ENCODE measurements around the gene SUMF1.
A peak's percentile ranks its signal among the peaks of the same experiment; 100 is the strongest.

The SUMF1 gene

GRCh38 chr3:4426782-4427344 is 40.2 kb downstream of the SUMF1 start:
- in situ Hi-C loops (cut with MboI; ENCODE audit: low pct_unique_long_range_greater_than_20kb, low sequenced_read_pairs, unreplicated experiment), result no loop called here
- no peak for TF ChIP-seq CTCF (IDR thresholded peaks at IDR 0.05; ENCODE audit: extremely low read depth, insufficient read depth, missing control alignments)
- DNase-seq (ENCODE audit: low spot score), result no peak

GRCh38 chr3:4426261-4426781 is 40.7 kb downstream of the SUMF1 start:
- in situ Hi-C loops (cut with MboI; ENCODE audit: low pct_unique_long_range_greater_than_20kb, low sequenced_read_pairs, unreplicated experiment), result no loop called here
- no peak for DNase-seq (ENCODE audit: low spot score)
- TF ChIP-seq CTCF (IDR thresholded peaks at IDR 0.05; ENCODE audit: extremely low read depth, insufficient read depth, missing control alignments), result no peak

GRCh38 chr3:4425707-4426106 is 41.4 kb downstream of the SUMF1 start:
- in situ Hi-C loops (cut with MboI; ENCODE audit: low pct_unique_long_range_greater_than_20kb, low sequenced_read_pairs, unreplicated experiment), result no loop called here
- no peak for TF ChIP-seq CTCF (IDR thresholded peaks at IDR 0.05; ENCODE audit: extremely low read depth, insufficient read depth, missing control alignments)
- no peak for DNase-seq (ENCODE audit: low spot score)

- no peak for TF ChIP-seq CTCF (IDR thresholded peaks at IDR 0.05; ENCODE audit: extremely low read depth, insufficient read depth, missing control alignments)
- in situ Hi-C loops (cut with MboI; ENCODE audit: low pct_unique_long_range_greater_than_20kb, low sequenced_read_pairs, unreplicated experiment), result no loop called here
- no peak for DNase-seq (ENCODE audit: low spot score)
These were observed 42.0 kb downstream of the SUMF1 start for GRCh38 chr3:4425055-4425454.

- TF ChIP-seq CTCF (IDR thresholded peaks at IDR 0.05; ENCODE audit: extremely low read depth, insufficient read depth, missing control alignments), result no peak
- in situ Hi-C loops (cut with MboI; ENCODE audit: low pct_unique_long_range_greater_than_20kb, low sequenced_read_pairs, unreplicated experiment), result no loop called here
- peak; percentile 38 for DNase-seq (ENCODE audit: low spot score)
These were observed 45.9 kb downstream of the SUMF1 start for GRCh38 chr3:4421121-4421520.

GRCh38 chr3:4419920-4420319 is 47.1 kb downstream of the SUMF1 start:
- in situ Hi-C loops (cut with MboI; ENCODE audit: low pct_unique_long_range_greater_than_20kb, low sequenced_read_pairs, unreplicated experiment), result no loop called here
- TF ChIP-seq CTCF (IDR thresholded peaks at IDR 0.05; ENCODE audit: extremely low read depth, insufficient read depth, missing control alignments), result no peak
- DNase-seq (ENCODE audit: low spot score), result no peak

Measured in GM13977 (cell line).